Ascending aorta (tissue), 2 donors: ENCODE data around the gene RGS21. TPM values are rescaled to one million over a fixed set of nuclear protein-coding genes. Genes with fewer than 3 reads are reported as not detected.

ENCODE experiments used
- DNase-seq, 2 donors: peaks; one replicate each; pipeline ENCODE4 v3.0.0-alpha.2; 2019; ENCODE audit warnings: low spot score in 2 of 2
- H3K27ac ChIP-seq, 2 donors: fragments of 200-600 bp; sonication (generic); one replicate each; pipeline ENCODE4 v1.5.1; 2016 to 2017; ENCODE audit warnings: mild to moderate bottlenecking in 1 of 2
- H3K27me3 ChIP-seq: fragments of 200-600 bp; sonication (generic); one replicate; pipeline ENCODE4 v1.5.1; 2017
- H3K36me3 ChIP-seq, 2 donors: fragments of 200-600 bp; sonication (generic); one replicate each; pipeline ENCODE4 v1.5.1; 2016
- H3K4me1 ChIP-seq, 2 donors: fragments of 200-600 bp; sonication (generic); one replicate each; pipeline ENCODE4 v1.5.1; 2016 to 2017; ENCODE audit warnings: mild to moderate bottlenecking in 1 of 2
- H3K4me3 ChIP-seq, 2 donors: fragments of 200-600 bp; sonication (generic); one replicate each; pipeline ENCODE4 v1.5.1; 2016 to 2017; ENCODE audit warnings: mild to moderate bottlenecking in 1 of 2
- H3K9me3 ChIP-seq, 2 donors: fragments of 200-600 bp; sonication (generic); one replicate each; pipeline ENCODE4 v1.5.1; 2016
- CTCF ChIP-seq, 3 experiments: fragments of 200-600 bp in 2 of 3; fragments of 450-650 bp in 1 of 3; sonication (generic) in 2 of 3; IDR thresholded peaks; one replicate each; pipeline ENCODE4 v1.5.1; 2016 to 2019; ENCODE audit warnings: antibody characterized with exemption in 3 of 3, mild to moderate bottlenecking in 1 of 3, moderate library complexity in 1 of 3
- intact Hi-C: fragments of 100-400 bp; cut with DNase I; formaldehyde crosslinking; loops from one replicate; pipeline ENCODE4 v1.15.1; 2023
- total RNA-seq: library from RNA; depleted of rRNA; stranded (reverse); fragments of >200 nt; gene quantifications from one replicate; pipeline ENCODE4 v1.1.0, GENCODE V29; 2016

Gene RGS21
- total RNA-seq, 1 donor from 2014 or later: not detected

GRCh38 chr1:192342842-192343241 lies 26.1 kb downstream of the RGS21 start:
- intact Hi-C loops: no loop called here
- H3K4me3 ChIP-seq: no peak overlapping the region
- no peaks in the 10 kb centered on the region for H3K36me3 ChIP-seq
- no peaks in the 10 kb centered on the region for H3K4me1 ChIP-seq
- no peak overlapping the region for H3K27ac ChIP-seq
- no peaks in the 10 kb centered on the region for H3K9me3 ChIP-seq
- TF ChIP-seq CTCF (IDR thresholded peaks at IDR 0.05): no peak
- no peaks in the 10 kb centered on the region for H3K27me3 ChIP-seq
- no peak for DNase-seq

DNA sequence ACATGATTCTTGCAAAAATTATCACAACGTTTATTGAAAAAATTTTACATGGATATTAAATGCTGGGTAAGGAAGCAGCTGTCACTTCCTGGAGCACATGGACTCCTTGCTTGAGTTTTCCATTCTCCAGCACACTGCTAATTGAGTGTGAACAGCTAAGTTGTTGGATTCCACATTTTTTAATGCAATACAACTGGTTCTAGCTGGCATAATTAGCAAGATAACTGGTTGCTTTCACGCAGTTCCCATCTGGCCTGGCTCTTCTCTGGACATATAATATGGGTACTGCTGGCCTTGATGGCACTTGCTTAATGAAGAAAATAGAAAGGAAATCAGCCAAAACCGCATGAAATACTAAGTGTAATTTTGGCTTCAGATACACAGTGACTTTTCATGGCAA lies 26.6 kb downstream of the RGS21 start:
- Histone ChIP-seq H3K27ac (no peak overlapping the region), H3K27me3 (no peaks in the 10 kb centered on the region), H3K9me3 (no peaks in the 10 kb centered on the region), H3K4me1 (no peaks in the 10 kb centered on the region), H3K4me3 (no peak overlapping the region), H3K36me3 (no peaks in the 10 kb centered on the region)
- intact Hi-C loops: no loop called here
- TF ChIP-seq CTCF (IDR thresholded peaks at IDR 0.05): no peak
- no peak for DNase-seq

- TF ChIP-seq CTCF (IDR thresholded peaks at IDR 0.05): no peak
- Histone ChIP-seq H3K27me3 (no peaks in the 10 kb centered on the region), H3K27ac (no peak overlapping the region), H3K4me1 (no peaks in the 10 kb centered on the region), H3K36me3 (no peaks in the 10 kb centered on the region), H3K4me3 (no peak overlapping the region), H3K9me3 (no peaks in the 10 kb centered on the region)
- intact Hi-C loops: no loop called here
- DNase-seq: no peak
Observed at GRCh38 chr1:192349314-192349713, 32.5 kb downstream of the RGS21 start.

GRCh38 chr1:192350356-192350755 lies 33.6 kb downstream of the RGS21 start:
- H3K36me3 ChIP-seq: no peaks in the 10 kb centered on the region
- no peaks in the 10 kb centered on the region for H3K4me1 ChIP-seq
- H3K4me3 ChIP-seq: no peak overlapping the region
- no peak overlapping the region for H3K27ac ChIP-seq
- no peaks in the 10 kb centered on the region for H3K9me3 ChIP-seq
- no peak for DNase-seq
- TF ChIP-seq CTCF (IDR thresholded peaks at IDR 0.05): no peak
- no peaks in the 10 kb centered on the region for H3K27me3 ChIP-seq
- intact Hi-C loops: no loop called here

DNA sequence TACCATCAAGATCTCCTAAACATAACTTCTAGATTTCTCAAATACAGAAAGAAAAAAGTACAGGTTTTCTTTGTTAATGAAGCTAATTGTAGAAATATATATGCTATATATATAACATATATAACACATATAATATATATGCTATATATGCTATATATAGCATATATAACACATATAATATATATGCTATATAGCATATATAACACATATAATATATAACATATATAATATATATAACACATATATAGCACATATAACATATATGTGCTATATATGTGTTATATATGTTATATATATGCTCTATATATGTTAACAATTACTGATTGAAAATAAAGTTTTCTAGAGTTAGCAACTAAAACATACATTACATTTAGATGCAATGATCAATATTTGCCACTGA lies 34.8 kb downstream of the RGS21 start:
- intact Hi-C loops: no loop called here
- DNase-seq: no peak
- no peak for TF ChIP-seq CTCF (IDR thresholded peaks at IDR 0.05)

GRCh38 chr1:192357924-192358323 lies 41.1 kb downstream of the RGS21 start:
- no peak for TF ChIP-seq CTCF (IDR thresholded peaks at IDR 0.05)
- H3K36me3 ChIP-seq: no peaks in the 10 kb centered on the region
- H3K4me1 ChIP-seq: no peaks in the 10 kb centered on the region
- intact Hi-C loops: no loop called here
- H3K27me3 ChIP-seq: no peaks in the 10 kb centered on the region
- H3K9me3 ChIP-seq: no peaks in the 10 kb centered on the region
- DNase-seq: no peak
- no peak overlapping the region for H3K27ac ChIP-seq
- H3K4me3 ChIP-seq: no peak overlapping the region

More for the DNA sequence above, 34.8 kb downstream of the RGS21 start:
- no peaks in the 10 kb centered on the region for H3K27me3 ChIP-seq
- H3K4me3 ChIP-seq: no peak overlapping the region
- no peaks in the 10 kb centered on the region for H3K36me3 ChIP-seq
- H3K9me3 ChIP-seq: no peaks in the 10 kb centered on the region
- no peaks in the 10 kb centered on the region for H3K4me1 ChIP-seq
- no peak overlapping the region for H3K27ac ChIP-seq
